Uterus (tissue), 4 donors: Measurements from ENCODE around the gene DROSHA. TPM values are rescaled to one million over a fixed set of nuclear protein-coding genes. Genes with fewer than 3 reads are reported as not detected.

ENCODE experiments used
- DNase-seq, 2 donors: peaks; one replicate each; pipeline ENCODE4 v3.0.0-alpha.2; 2019 to 2020
- H3K27ac ChIP-seq, 2 donors: fragments of 200-600 bp; sonication (generic); 1 replicate in 1 of 2; 2 replicates in 1 of 2; pipeline ENCODE4 v1.5.1; 2016 to 2018
- H3K27me3 ChIP-seq, 2 donors: fragments of 200-600 bp; sonication (generic); one replicate each; pipeline ENCODE4 v1.5.1; 2018 to 2019; ENCODE audit warnings: control low read depth in 1 of 2
- H3K36me3 ChIP-seq, 2 donors: fragments of 200-600 bp; sonication (generic); one replicate each; pipeline ENCODE4 v1.5.1; 2019; ENCODE audit warnings: control low read depth in 1 of 2
- H3K4me1 ChIP-seq, 2 donors: fragments of 200-600 bp; sonication (generic); one replicate each; pipeline ENCODE4 v1.5.1; 2018 to 2019; ENCODE audit warnings: control low read depth in 1 of 2
- H3K4me3 ChIP-seq, 2 donors: fragments of 200-600 bp; sonication (generic); 1 replicate in 1 of 2; 2 replicates in 1 of 2; pipeline ENCODE4 v1.5.1; 2018 to 2019; ENCODE audit warnings: mild to moderate bottlenecking in 1 of 2
- H3K9me3 ChIP-seq, 2 donors: fragments of 200-600 bp; sonication (generic); one replicate each; pipeline ENCODE4 v1.5.1; 2019; ENCODE audit warnings: control low read depth in 1 of 2
- POLR2A ChIP-seq, 2 donors: fragments of 450-650 bp; IDR thresholded peaks; one replicate each; pipeline ENCODE4 v1.6.1; 2016; ENCODE audit warnings: antibody characterized with exemption in 2 of 2, mild to moderate bottlenecking in 1 of 2, moderate library complexity in 1 of 2
- intact Hi-C: fragments of 100-400 bp; cut with DNase I; formaldehyde crosslinking; loops from one replicate; pipeline ENCODE4 v1.15.1; 2023; ENCODE audit warnings: low total_unique reads
- total RNA-seq, 4 donors: library from RNA; depleted of rRNA in 3 of 4; stranded (reverse); fragments of >200 nt in 3 of 4; gene quantifications; one replicate each; pipeline versions ENCODE4 v1.1.0 to v1.2.4, GENCODE V29; 2014 to 2023
- TF ChIP-seq, protein P1 (sequence below), 4 experiments: fragments of 200-600 bp in 2 of 4; fragments of 450-650 bp in 2 of 4; sonication (generic) in 2 of 4; IDR thresholded peaks; one replicate each; pipeline ENCODE4 v1.5.1; 2016 to 2019; ENCODE audit warnings: antibody characterized with exemption in 4 of 4, mild to moderate bottlenecking in 2 of 4, moderate library complexity in 1 of 4
- donor health status: DM: yes; HTN: yes; CAD: no.

DROSHA gene, protein sequence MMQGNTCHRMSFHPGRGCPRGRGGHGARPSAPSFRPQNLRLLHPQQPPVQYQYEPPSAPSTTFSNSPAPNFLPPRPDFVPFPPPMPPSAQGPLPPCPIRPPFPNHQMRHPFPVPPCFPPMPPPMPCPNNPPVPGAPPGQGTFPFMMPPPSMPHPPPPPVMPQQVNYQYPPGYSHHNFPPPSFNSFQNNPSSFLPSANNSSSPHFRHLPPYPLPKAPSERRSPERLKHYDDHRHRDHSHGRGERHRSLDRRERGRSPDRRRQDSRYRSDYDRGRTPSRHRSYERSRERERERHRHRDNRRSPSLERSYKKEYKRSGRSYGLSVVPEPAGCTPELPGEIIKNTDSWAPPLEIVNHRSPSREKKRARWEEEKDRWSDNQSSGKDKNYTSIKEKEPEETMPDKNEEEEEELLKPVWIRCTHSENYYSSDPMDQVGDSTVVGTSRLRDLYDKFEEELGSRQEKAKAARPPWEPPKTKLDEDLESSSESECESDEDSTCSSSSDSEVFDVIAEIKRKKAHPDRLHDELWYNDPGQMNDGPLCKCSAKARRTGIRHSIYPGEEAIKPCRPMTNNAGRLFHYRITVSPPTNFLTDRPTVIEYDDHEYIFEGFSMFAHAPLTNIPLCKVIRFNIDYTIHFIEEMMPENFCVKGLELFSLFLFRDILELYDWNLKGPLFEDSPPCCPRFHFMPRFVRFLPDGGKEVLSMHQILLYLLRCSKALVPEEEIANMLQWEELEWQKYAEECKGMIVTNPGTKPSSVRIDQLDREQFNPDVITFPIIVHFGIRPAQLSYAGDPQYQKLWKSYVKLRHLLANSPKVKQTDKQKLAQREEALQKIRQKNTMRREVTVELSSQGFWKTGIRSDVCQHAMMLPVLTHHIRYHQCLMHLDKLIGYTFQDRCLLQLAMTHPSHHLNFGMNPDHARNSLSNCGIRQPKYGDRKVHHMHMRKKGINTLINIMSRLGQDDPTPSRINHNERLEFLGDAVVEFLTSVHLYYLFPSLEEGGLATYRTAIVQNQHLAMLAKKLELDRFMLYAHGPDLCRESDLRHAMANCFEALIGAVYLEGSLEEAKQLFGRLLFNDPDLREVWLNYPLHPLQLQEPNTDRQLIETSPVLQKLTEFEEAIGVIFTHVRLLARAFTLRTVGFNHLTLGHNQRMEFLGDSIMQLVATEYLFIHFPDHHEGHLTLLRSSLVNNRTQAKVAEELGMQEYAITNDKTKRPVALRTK (N-terminal part only)
- 10 to 100 TPM; 17.2 to 82.1 (median 40.5) TPM for total RNA-seq

DNA sequence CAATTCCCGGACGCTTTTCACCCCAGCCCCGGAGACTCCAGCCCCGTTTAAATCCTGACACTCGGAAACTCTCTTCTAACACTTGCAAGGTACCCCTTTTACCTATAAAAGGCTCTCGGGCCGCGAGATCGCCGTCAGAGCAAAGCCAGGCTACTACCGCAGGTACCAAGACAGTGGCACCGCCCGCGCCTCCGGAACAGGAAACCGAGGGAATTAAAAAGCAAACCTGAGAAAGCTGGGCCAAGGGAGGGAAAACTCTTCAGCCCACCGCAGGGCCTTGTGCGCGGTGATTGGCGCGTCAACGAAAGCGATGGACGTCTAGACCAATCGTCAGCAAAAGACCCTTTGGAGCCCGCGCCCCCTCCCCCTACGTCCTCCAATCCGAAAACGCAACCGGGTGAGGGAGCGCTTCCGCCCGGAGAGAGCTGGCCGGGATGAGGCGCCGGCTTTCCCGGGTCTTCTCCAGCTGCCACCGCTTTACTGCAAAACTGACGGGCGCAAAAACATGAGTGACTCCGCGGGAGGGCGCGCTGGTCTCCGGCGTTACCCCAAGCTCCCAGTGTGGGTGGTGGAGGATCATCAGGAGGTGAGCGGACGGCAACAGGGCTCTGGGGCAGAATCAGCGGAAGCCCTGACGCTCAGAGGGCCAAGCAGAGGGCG is at the start of gene DROSHA, which contains the start of gene C5orf22:
DROSHA (minus strand) TSS at position 206 of the 660 bp plus-strand sequence. CDS start 3,034 bp downstream, outside the sequence.
C5orf22 (plus strand) TSS at position 414 of the 660 bp plus-strand sequence; CDS start at position 506, 92 bp downstream.
- Histone ChIP-seq H3K4me1 (peaks cover 0 to 6% of the 10 kb centered on the region in 2 donors), H3K27me3 (no peaks in the 10 kb centered on the region), H3K36me3 (no peaks in the 10 kb centered on the region), H3K9me3 (no peaks in the 10 kb centered on the region), H3K4me3 (peak within 1 kb of the TSS; percentile 70 to 88), H3K27ac (peak within 1 kb of the TSS; percentile 58 to 82)
- TF ChIP-seq POLR2A (IDR thresholded peaks at IDR 0.05): peak; percentile 40 to 61
- TF ChIP-seq, protein P1, sequence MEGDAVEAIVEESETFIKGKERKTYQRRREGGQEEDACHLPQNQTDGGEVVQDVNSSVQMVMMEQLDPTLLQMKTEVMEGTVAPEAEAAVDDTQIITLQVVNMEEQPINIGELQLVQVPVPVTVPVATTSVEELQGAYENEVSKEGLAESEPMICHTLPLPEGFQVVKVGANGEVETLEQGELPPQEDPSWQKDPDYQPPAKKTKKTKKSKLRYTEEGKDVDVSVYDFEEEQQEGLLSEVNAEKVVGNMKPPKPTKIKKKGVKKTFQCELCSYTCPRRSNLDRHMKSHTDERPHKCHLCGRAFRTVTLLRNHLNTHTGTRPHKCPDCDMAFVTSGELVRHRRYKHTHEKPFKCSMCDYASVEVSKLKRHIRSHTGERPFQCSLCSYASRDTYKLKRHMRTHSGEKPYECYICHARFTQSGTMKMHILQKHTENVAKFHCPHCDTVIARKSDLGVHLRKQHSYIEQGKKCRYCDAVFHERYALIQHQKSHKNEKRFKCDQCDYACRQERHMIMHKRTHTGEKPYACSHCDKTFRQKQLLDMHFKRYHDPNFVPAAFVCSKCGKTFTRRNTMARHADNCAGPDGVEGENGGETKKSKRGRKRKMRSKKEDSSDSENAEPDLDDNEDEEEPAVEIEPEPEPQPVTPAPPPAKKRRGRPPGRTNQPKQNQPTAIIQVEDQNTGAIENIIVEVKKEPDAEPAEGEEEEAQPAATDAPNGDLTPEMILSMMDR (IDR thresholded peaks at IDR 0.05): peak in 1 of 4 experiments; percentile 17
- DNase-seq: peak; percentile 92
- intact Hi-C loops: no loop called here

DNA sequence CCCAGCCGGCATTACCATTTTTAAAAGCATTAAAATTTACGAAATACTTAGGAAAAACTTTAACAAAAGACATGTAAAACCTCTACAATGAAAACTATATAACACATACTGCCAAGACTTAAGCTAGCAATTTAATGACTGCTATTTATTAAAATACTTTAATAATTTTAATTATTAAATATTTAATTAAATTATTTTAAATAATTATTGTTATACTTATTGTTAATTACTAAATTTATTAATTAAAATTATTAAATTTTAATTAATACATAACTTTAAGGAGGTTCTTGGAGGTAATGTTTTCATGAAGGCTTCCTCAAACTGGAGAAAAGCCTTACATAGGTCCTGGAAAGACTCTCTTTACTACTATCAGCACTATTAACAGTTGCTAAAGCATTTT is 47.7 kb upstream of the DROSHA start:
- DNase-seq: no peak
- Histone ChIP-seq H3K4me1 (no peaks in the 10 kb centered on the region), H3K27ac (no peak overlapping the region), H3K4me3 (no peak overlapping the region), H3K36me3 (no peaks in the 10 kb centered on the region), H3K9me3 (no peaks in the 10 kb centered on the region), H3K27me3 (no peaks in the 10 kb centered on the region)
- TF ChIP-seq, protein P1 (IDR thresholded peaks at IDR 0.05): no peak
- no peak for TF ChIP-seq POLR2A (IDR thresholded peaks at IDR 0.05)
- intact Hi-C loops: no loop called here

DNA sequence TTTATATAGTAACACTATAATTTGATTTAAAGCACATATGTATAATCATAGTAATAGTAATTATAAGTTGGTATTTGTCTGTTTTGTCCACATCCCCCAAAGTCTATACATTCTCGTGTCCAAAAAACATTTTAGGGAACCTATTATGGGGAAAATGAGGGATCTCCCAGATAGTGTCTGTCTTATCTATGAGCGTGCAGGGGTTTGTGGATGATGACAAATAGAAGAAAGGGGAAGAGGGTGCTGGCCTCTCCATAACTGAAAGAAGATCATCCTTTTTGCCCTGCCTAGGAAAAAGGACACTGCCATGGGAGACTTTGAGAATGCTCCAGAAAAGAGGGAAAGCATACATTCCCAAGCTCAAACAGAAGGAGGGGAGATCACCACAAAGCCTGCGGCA is 45.5 kb upstream of the DROSHA start:
- no peak overlapping the region for H3K27ac ChIP-seq
- H3K4me1 ChIP-seq: no peaks in the 10 kb centered on the region
- intact Hi-C loops: no loop called here
- TF ChIP-seq, protein P1 (IDR thresholded peaks at IDR 0.05): no peak
- H3K9me3 ChIP-seq: no peaks in the 10 kb centered on the region
- no peak overlapping the region for H3K4me3 ChIP-seq
- H3K27me3 ChIP-seq: no peaks in the 10 kb centered on the region
- no peaks in the 10 kb centered on the region for H3K36me3 ChIP-seq
- DNase-seq: no peak

DNA sequence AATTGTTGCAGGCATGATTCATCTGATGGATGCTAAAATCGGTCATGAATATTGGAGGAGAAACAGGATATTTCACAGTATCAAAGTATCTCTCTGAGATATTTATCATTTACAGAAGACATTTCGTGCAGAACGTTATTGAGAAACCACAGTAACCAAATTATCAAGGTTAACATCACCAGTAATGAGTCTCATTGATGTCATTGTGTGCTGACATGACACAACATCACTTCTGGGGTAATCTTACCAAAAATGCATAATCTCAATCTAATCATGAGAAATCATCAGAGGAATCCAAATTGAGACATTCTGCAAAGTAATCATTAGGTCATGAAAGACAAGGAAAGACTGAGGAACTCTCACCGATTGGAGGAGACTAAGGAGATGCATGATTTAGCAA is 42.9 kb upstream of the DROSHA start:
- TF ChIP-seq, protein P1 (IDR thresholded peaks at IDR 0.05): no peak
- no peak for TF ChIP-seq POLR2A (IDR thresholded peaks at IDR 0.05)
- Histone ChIP-seq H3K4me1 (no peaks in the 10 kb centered on the region), H3K27ac (no peak overlapping the region), H3K36me3 (no peaks in the 10 kb centered on the region), H3K27me3 (no peaks in the 10 kb centered on the region), H3K9me3 (no peaks in the 10 kb centered on the region), H3K4me3 (no peak overlapping the region)
- intact Hi-C loops: no loop called here
- no peak for DNase-seq
